ENCODE data around the gene UCP2.

Gene UCP2

DNA sequence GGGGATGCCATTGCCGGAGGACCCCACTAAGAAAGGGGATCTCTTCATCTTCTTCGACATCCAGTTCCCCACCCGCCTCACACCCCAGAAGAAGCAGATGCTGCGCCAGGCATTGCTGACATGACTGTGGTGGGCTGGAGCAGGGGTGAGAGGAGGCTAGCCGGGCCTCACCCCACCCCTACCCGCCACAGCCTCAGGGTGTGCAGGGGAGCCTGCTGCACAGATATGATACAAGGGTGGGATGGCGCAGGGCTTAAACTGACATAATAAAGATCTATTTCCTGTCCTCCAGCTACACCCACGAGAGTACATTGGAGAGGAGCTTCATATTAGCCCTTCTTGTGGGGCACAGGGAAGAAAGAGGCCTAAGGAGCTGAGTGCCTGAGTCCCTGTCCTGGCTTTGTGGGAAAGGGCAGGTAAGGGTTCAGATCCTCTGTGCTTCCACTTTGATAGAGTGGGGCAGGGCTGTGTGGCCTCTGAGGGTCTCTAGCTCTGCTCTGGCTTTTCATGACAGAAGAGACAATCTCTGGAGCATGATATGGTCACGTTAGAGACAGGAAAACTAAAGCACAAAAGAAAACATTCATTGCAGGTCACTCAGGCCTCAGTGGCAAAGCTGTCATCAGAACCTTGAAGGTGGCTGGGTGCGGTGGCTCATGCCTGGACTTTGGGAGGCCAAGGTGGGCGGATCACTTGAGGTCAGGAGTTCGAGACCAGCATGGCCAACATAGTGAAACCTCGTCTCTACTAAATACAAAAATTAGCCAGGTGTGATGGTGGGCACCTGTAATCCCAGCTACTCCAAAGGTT lies 12.4 kb downstream of the UCP2 start:
- no peak for DNase-seq (ENCODE audit: low read depth)
- H3K4me3 ChIP-seq (ENCODE audit: low read depth, low read length): no peak overlapping the region
- TF ChIP-seq, protein P1, sequence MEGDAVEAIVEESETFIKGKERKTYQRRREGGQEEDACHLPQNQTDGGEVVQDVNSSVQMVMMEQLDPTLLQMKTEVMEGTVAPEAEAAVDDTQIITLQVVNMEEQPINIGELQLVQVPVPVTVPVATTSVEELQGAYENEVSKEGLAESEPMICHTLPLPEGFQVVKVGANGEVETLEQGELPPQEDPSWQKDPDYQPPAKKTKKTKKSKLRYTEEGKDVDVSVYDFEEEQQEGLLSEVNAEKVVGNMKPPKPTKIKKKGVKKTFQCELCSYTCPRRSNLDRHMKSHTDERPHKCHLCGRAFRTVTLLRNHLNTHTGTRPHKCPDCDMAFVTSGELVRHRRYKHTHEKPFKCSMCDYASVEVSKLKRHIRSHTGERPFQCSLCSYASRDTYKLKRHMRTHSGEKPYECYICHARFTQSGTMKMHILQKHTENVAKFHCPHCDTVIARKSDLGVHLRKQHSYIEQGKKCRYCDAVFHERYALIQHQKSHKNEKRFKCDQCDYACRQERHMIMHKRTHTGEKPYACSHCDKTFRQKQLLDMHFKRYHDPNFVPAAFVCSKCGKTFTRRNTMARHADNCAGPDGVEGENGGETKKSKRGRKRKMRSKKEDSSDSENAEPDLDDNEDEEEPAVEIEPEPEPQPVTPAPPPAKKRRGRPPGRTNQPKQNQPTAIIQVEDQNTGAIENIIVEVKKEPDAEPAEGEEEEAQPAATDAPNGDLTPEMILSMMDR (IDR thresholded peaks at IDR 0.05; ENCODE audit: low read depth, low read length, missing control alignments): no peak
- in situ Hi-C loops (cut with HindIII; ENCODE audit: low sequenced_read_pairs): no loop called here

- H3K4me3 ChIP-seq (ENCODE audit: low read depth, low read length): no peak overlapping the region
- no peak for DNase-seq (ENCODE audit: low read depth)
- TF ChIP-seq, protein P1 (IDR thresholded peaks at IDR 0.05; ENCODE audit: low read depth, low read length, missing control alignments): no peak
- in situ Hi-C loops (cut with HindIII; ENCODE audit: low sequenced_read_pairs): no loop called here
These were observed 13.6 kb downstream of the UCP2 start for GRCh38 chr11:73969091-73969490.

- no peak overlapping the region for H3K4me3 ChIP-seq (ENCODE audit: low read depth, low read length)
- DNase-seq (ENCODE audit: low read depth): no peak
- in situ Hi-C loops (cut with HindIII; ENCODE audit: low sequenced_read_pairs): no loop called here
- TF ChIP-seq, protein P1 (IDR thresholded peaks at IDR 0.05; ENCODE audit: low read depth, low read length, missing control alignments): no peak
These were observed 14.2 kb downstream of the UCP2 start for GRCh38 chr11:73968356-73968966.

DNA sequence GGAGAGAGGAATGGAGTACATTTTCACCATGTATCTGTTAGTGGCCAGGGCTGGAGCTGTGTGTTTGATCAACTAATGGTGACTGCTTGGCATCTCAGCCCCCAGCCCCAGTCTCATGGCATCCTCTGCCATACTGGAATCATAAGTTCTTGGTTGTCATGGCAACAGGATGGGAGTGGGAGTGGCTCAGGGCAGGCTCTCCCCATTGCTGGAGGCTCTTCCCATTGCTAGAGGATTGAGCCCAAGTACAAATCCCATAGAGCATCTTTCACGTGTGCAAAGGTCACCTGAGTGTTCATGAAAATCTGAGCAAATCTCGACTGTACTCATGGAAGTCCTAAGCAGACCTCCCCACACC lies 16.9 kb downstream of the UCP2 start:
- TF ChIP-seq, protein P1 (IDR thresholded peaks at IDR 0.05; ENCODE audit: low read depth, low read length, missing control alignments): no peak
- DNase-seq (ENCODE audit: low read depth): no peak
- no peak overlapping the region for H3K4me3 ChIP-seq (ENCODE audit: low read depth, low read length)
- in situ Hi-C loops (cut with HindIII; ENCODE audit: low sequenced_read_pairs): no loop called here

DNA sequence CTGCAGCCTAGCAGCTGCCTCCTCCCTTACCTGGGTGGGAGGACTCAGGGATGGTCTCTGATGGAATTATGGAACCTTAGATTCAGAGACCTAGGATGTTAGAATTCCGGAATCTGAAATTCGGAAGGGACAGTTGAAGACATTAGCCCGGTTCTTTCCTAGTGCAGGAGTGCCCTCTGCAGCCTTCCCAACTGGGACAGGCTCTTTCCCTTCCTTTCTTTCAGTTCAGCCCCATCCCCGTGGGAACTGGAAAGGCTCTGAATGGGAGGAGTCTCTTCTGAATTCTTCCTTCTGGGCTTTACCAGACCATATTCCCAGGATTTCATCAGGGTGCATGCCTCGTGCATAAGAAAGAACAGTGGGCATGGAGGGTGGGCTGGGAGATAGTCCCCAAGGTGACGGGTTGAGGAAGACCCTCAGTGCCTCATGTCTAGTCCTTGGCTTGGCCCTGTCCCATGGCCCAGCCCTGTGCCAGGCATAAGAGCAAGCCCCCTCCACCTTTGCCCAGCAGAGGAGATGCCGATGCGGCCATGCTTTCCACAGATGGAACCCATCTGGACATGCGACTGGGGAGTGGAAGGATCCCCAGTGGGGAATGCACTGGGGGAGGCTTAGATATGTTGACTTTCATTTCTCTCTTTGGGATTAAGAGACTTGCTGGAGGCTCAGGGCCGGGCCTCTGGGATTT lies 17.4 kb downstream of the UCP2 start:
- TF ChIP-seq, protein P1 (IDR thresholded peaks at IDR 0.05; ENCODE audit: low read depth, low read length, missing control alignments): no peak
- no peak overlapping the region for H3K4me3 ChIP-seq (ENCODE audit: low read depth, low read length)
- in situ Hi-C loops (cut with HindIII; ENCODE audit: low sequenced_read_pairs): no loop called here
- no peak for DNase-seq (ENCODE audit: low read depth)

DNA sequence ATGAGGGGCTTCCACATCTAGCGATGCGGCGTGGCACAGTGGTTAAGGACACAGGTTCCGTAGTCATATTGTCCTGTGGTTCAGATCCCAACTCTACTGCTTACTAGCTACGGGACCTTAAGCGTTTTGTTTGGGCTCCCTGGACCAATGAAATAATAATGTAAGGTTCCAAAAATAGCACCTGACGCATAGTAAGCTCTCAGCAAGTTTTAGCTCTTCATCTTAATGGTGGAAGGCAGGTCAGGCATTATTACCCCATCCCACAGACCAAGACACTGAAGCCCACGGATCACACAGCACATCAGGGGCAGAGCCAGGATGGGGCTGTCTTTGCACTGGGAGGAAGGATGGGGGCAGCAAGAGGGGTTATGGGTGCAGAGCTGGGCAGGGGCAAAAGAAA lies 18.8 kb downstream of the UCP2 start:
- no peak overlapping the region for H3K4me3 ChIP-seq (ENCODE audit: low read depth, low read length)
- TF ChIP-seq, protein P1 (IDR thresholded peaks at IDR 0.05; ENCODE audit: low read depth, low read length, missing control alignments): no peak
- no peak for DNase-seq (ENCODE audit: low read depth)
- in situ Hi-C loops (cut with HindIII; ENCODE audit: low sequenced_read_pairs): no loop called here
